Superior temporal gyrus (tissue), 1 donor: Measurements from ENCODE around the gene MAFB.

Experiments
- DNase-seq: peaks from one replicate; pipeline ENCODE4 v3.0.0-alpha.2; 2016; ENCODE audit errors: extremely low spot score

The MAFB gene

DNA sequence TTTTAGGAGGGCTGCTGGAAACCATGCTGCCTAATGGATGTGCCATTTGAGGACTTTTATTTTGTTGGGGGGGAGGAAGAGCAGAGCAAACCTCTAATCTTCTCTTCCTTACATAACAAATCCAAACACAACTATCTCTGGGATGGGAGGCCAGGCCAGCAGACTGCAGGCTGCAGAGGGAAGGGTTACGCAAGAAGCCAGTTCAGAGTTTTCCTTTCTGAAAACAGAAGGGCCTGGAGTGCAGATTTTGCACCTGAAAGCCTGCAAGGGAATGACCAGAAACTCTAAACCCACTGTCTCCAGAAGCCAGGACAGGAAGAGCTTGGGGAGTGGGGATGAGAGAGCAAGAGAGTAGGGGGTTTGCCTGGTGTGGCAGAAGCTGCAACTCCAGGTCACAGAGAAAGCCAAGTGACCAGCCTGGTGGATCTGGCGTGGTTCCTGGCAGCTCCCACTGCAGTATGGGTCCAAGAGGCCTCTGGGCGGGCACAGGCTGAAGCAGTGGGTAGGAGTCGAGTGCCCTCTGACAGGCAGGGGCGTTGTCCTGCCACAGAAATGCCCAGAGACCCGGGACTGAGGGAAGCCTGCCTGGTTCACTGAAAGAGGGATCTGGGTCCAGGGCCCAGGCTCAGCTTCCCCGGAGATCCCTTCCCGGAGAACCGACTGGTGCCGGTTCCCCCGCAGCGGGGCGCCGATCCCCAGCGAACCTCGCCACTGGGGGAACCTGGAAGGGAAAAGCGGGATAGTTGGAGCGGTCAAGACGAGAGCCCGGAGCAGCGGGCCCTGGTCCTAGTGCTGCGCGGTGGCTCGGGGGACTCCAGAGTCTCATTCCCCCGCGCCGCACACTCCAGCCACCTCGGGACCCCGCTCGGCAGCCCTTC, 6.7 kb downstream of the MAFB start:
- no peak for DNase-seq

DNA sequence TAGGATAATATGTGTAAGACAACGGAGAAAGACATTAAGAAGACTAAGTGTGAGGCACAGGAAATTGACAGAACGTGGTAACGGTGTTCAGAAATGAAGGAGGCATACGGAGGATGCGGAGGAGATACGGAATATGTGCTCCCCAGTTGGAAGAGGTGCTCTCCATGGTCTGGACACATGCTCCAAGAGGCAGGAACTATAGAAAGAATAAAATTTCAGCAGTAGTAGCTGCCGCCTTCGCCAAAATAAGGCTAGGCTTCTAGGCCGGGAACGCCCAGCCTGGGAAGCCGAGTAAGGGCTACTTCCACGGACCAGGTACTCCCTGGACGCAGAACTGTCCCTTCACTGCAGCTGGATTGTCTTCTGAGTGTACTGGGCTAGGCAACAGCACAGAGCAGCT, 7.4 kb downstream of the MAFB start:
- DNase-seq, result no peak

DNA sequence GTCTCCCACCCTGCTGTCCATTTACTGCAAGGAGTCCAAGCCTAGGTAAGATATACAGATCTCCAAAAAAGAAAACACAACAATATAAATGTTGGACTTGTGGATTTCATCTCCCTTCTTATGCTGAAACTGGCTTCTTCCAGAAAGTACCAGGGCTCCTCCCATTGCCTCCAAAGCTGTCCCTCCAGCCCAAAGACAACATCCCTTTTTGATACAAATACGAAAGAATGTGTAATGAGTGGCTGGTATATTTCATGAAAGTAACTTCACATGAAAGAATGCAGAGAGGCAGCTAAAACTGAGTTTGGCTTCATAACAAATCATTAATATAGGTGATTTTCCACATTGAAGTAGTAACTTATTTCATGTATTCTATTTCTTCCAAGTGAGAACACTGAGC, 7.9 kb downstream of the MAFB start:
- no peak for DNase-seq

- no peak for DNase-seq
Observed at GRCh38 chr20:40680161-40680959, 8.7 kb downstream of the MAFB start.

- no peak for DNase-seq
Observed at GRCh38 chr20:40679184-40679583, 9.9 kb downstream of the MAFB start.

DNA sequence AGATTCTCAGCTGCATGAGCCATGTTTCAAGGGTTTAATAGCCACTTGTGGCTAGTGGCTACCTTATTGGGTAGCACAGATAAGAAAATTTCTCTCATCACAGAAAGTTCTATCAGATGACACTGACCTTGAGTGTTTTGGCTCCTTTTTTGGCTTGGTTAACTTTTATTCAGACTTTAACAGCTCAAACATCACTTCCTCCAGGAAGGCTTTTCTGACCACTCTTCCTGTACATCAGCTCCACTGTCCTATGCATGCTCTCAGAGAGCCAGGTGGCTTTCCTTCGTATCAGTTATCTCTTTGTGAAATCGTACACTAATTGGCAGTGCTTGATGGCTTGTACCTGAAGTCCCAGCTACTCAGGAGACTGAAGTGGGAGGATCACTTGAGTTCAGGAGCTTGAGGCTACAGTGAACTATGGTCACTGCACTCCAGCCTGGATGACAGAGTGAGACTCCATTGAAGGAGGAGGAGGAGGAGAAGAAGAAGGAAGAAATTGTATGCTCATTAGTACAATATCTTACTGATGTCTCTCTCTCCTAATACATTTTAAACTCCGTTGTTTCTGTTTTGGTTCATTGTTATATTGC, 10.7 kb downstream of the MAFB start:
- no peak for DNase-seq

- DNase-seq, result no peak
Observed at GRCh38 chr20:40677343-40677924, 11.6 kb downstream of the MAFB start.

GRCh38 chr20:40676491-40677269, 12.4 kb downstream of the MAFB start:
- no peak for DNase-seq

DNA sequence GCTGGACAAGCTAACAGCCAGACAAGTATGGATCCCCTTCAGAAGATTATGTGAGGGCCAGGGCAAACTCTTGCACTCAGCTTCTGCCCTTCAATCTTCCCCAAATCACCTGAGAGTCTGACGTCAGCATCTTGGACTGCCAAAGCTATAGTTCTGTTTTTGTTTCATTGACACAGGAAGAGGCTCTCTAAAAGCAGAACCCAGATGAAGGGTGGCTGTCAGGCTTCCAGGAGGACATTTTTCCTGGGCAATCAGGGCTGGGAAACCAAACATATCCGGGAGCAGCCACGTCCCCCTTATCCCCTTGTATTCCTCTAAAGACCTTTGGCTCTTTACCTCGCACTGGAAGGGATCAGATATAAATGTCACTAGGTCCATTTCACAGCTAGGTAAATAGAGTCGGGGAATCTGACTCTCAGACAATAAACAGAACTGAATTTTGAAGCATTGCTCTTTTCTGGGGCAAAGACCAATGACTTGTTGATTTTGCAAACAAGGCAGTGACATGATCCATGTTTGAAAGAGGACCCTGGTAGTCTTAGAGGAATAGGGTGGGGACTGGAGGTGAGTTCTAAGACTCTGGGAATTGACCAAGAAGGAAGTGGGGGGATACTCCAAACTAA, 13.3 kb downstream of the MAFB start:
- no peak for DNase-seq

DNA sequence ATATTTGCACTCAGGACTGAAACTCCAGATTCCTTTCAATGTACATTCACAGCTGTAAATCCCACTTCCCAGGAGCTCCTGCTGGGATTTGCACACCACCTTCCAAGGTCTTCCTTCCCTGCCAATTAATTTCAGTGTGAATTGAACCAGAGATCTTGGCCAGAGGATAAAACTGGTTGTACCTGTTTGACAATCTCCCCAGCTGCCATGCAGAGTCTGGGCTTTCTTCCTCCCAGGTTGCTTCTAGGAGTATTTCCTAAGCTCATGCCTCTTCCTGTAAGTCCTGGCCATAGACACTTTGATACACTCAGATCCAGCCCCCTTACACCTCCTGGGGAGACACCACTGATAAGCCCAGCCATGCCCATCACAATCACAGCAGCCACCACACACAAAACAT, 15.6 kb downstream of the MAFB start:
- no peak for DNase-seq

GRCh38 chr20:40672095-40672494, 16.9 kb downstream of the MAFB start:
- no peak for DNase-seq

DNA sequence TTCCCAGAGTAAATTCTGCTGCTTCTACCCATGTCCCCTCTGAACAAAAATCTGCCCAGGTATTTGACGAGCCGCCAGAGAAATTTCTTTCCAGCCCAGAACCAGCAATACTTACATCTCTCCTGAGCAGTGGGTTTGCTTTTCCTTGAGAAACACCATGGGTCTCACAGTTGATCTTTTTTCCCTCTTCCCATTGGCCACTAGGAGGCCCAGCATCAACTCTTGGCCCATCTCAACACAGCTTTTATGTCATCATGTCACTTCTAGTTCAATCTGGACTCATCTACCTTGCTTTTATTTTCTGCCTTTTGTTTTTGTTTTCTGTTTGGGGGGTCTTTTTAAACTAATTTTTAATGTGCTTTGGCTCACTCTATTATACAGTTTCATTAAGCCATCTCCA, 18.8 kb downstream of the MAFB start:
- DNase-seq, result no peak

GRCh38 chr20:40669692-40670091, 19.3 kb downstream of the MAFB start:
- no peak for DNase-seq

DNA sequence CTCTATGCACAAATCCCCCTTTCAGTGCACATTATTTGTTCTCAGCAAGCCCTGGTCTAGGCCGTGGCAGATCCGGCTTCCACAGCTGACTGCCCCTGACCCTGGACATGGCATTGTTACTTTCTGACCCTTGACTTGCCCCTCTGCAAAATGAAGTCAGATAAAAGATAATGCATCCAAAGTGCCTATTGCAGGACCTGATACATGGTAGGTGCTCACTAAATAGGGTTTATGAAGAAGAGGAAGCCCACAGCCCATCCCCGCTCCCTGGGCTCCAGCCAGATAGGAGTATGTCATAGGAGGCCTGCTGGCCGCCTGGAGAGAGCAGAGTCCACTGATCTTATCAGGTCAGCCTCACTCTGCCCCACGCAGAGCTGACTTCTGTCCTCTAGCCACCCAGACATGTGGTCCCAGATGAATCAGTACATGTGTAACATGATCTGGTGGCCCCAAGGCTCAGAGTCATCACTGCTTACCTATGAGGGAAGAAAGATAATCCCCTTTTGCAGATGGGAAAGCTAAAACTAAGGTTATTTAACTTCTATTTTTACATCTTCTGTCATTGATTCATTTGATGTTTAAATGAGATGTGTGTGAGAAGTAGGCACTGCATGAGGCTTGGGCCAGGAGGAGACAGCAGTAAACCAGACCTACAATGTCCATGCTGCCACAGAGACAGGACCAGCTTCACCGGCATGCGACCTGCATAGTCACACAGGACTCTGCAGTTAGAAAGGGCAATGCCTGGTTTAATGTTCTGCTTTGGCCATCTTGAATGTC, 20.4 kb downstream of the MAFB start:
- no peak for DNase-seq

- DNase-seq, result no peak
Observed at GRCh38 chr20:40667503-40667902, 21.5 kb downstream of the MAFB start.

- no peak for DNase-seq
Observed at GRCh38 chr20:40666336-40666735, 22.7 kb downstream of the MAFB start.

DNA sequence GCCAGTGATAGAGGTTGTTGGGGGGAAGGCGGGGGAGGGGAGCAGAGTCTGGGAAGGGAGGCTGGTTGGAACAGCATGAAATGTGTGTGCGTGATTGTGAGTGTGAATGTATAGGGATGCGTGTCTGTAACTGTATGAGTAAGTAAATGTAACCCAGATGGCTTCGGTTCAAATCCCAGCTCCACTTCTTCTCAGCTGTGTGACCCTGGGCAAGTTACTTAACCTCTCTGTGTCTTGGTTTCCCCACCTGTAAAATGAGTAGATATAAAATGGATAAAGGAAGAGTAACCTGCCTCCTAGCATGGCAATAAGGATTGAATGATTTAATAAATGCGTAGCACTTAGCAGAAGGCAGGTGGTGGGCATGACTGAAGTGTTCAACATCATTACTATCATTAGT, 24.1 kb downstream of the MAFB start:
- DNase-seq, result no peak

GRCh38 chr20:40663991-40664880, 24.8 kb downstream of the MAFB start:
- no peak for DNase-seq

DNA sequence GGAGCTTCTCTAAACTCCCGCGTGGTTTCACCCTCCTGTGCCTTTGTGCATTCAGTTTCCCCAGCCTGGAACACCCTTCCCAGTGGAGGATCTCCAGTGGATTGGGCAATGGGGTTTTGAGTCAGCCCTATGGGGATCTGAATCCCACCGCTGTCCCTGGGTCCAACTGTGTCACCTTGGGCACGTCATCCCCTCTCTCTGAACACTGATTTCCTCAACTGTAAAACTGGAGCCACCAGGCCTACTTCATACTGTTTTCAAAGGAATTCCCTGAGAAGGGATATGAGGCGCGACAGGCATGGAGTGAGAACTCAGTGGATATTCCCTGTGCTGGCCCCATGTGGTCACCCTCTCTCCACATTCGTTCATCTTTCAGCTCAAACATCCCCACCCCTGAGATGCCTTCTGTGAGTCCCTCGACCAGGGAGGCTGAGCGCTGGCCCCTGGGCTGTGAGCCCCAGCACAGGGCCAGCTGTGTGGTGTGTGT, 25.7 kb downstream of the MAFB start:
- DNase-seq, result no peak
